ENCODE measurements around the gene KLK12. TPM values are rescaled to one million over a fixed set of nuclear protein-coding genes. Genes with fewer than 3 reads are reported as not detected.

The KLK12 gene
- total RNA-seq, 2 experiments from 2014 or later, result not detected

DNA sequence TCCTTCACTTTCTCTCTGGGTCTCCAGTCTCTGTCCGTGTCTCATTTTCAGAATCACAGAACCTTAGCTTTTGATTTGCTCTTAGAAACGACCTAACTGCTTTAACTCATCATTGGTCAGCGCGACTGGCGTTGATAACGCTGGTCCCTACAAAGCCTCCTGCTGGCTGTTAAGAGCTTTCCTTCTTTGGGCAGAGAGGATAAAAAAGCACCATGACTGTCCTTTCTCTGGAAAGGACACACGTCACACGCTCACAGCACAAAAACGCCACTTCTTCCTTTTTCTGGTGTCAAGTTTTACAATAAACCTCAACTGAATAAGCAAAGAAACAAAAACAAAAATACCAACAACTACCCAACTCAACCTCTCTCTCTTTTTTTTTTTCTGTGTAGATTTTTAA lies 1.7 kb upstream of the KLK12 start:
- no peaks in the 10 kb centered on the region for H3K36me3 Mint-ChIP-seq (ENCODE audit: low read depth)
- H3K9me3 Mint-ChIP-seq, result no peaks in the 10 kb centered on the region
- H3K27ac Mint-ChIP-seq, result no peak overlapping the region
- CTCF ChIA-PET, result no interaction called here
- intact Hi-C loops (cut with micrococcal nuclease), result no loop called here
- H3K27me3 Mint-ChIP-seq (ENCODE audit: low read depth), result peaks cover 14% of the 10 kb centered on the region
- DNase-seq, result no peak
- no peaks in the 10 kb centered on the region for H3K4me1 Mint-ChIP-seq (ENCODE audit: low read depth)
- no peak overlapping the region for H3K4me3 Mint-ChIP-seq

DNA sequence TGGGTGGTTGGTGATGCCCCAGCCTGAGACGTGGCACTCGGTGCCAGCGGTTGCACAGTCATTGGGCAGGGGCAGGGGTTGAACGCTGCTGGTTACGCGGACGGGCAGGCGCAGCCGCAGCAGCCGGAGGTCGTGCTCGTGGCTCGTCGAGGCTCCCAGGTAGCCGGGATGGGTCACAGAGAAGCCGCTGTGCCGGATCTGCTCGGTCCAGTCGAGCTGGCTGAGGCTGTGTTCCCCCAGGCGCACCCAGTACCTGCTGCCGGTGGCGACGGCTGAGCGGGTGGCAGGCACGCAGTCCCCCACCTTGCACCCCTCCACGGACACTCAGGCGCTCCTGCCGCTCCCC lies 2.9 kb downstream of the KLK12 start:
- Mint-ChIP-seq H3K4me1 (ENCODE audit: low read depth) (no peaks in the 10 kb centered on the region), H3K36me3 (ENCODE audit: low read depth) (no peaks in the 10 kb centered on the region), H3K27me3 (ENCODE audit: low read depth) (peaks cover 23% of the 10 kb centered on the region), H3K9me3 (no peaks in the 10 kb centered on the region), H3K27ac (no peak overlapping the region), H3K4me3 (no peak overlapping the region)
- CTCF ChIA-PET, result no interaction called here
- intact Hi-C loops (cut with micrococcal nuclease), result no loop called here
- DNase-seq, result no peak

DNA sequence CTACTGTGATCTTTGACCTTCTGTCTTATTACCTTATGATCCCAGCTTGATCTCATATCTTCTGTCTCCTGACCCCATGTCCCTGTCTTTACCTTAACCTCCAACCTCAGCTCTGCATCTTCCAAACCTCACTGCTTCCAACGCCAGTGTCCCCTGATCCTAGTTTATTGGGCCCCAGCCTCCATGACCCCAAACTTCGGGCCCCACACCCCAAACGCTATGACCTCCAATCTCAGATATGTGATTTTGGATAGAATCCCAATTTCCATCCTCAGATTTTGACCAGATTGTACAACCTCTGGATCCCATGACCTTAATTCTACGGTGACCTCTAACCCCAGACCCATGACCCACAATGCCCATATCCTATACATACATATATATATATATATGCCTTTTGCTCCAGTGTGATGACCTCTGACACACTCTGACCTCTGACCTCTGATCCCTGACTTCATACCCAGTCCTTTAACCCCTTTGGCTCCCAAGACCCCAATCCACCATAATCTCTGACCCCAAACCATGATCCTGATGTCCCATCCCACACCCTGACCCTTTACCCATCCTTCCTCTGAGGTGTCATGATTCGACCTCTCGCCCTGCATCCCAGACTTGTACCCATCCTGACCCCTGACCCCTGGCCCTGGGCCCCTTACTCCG lies 3.5 kb downstream of the KLK12 start:
- Mint-ChIP-seq H3K27me3 (ENCODE audit: low read depth) (peaks cover 24% of the 10 kb centered on the region), H3K36me3 (ENCODE audit: low read depth) (no peaks in the 10 kb centered on the region), H3K27ac (no peak overlapping the region), H3K4me3 (no peak overlapping the region), H3K4me1 (ENCODE audit: low read depth) (no peaks in the 10 kb centered on the region), H3K9me3 (no peaks in the 10 kb centered on the region)
- intact Hi-C loops (cut with micrococcal nuclease), result no loop called here
- DNase-seq, result no peak
- CTCF ChIA-PET, result no interaction called here

GRCh38 chr19:51030631-51031030 lies 4.2 kb downstream of the KLK12 start:
- H3K4me3 Mint-ChIP-seq, result no peak overlapping the region
- intact Hi-C loops (cut with micrococcal nuclease), result no loop called here
- H3K27me3 Mint-ChIP-seq (ENCODE audit: low read depth), result peaks cover 24% of the 10 kb centered on the region
- DNase-seq, result no peak
- no peaks in the 10 kb centered on the region for H3K36me3 Mint-ChIP-seq (ENCODE audit: low read depth)
- CTCF ChIA-PET, result no interaction called here
- no peaks in the 10 kb centered on the region for H3K9me3 Mint-ChIP-seq
- H3K4me1 Mint-ChIP-seq (ENCODE audit: low read depth), result no peaks in the 10 kb centered on the region
- no peak overlapping the region for H3K27ac Mint-ChIP-seq

- H3K4me1 Mint-ChIP-seq (ENCODE audit: low read depth), result no peaks in the 10 kb centered on the region
- peaks cover 28% of the 10 kb centered on the region for H3K27me3 Mint-ChIP-seq (ENCODE audit: low read depth)
- no peak overlapping the region for H3K4me3 Mint-ChIP-seq
- no peak for DNase-seq
- no peak overlapping the region for H3K27ac Mint-ChIP-seq
- no peaks in the 10 kb centered on the region for H3K9me3 Mint-ChIP-seq
- H3K36me3 Mint-ChIP-seq (ENCODE audit: low read depth), result no peaks in the 10 kb centered on the region
- intact Hi-C loops (cut with micrococcal nuclease), result no loop called here
- CTCF ChIA-PET, result no interaction called here
These were observed 5.1 kb downstream of the KLK12 start for GRCh38 chr19:51029718-51030117.

DNA sequence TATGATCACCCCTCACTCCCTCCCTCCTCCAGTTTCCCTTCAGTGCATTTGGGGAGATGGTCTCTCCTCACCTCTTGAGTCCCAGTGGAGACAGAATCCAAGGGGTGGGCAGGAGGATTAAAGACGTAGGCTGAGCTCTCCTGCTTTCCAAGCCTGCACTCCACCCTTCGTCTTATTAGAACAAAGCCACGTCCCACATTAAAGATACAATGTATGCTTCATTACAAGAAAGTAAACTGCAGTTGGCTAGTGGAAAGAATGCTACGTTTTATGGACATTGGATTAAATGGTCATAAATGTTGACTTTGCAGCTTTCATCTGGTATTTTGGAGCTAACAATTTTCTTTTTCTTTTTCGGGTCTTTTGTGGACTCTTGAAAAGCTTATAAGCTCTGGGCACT lies 6.9 kb downstream of the KLK12 start:
- Mint-ChIP-seq H3K9me3 (no peaks in the 10 kb centered on the region), H3K36me3 (ENCODE audit: low read depth) (no peaks in the 10 kb centered on the region), H3K27me3 (ENCODE audit: low read depth) (peaks cover 34% of the 10 kb centered on the region), H3K4me3 (no peak overlapping the region), H3K27ac (no peak overlapping the region), H3K4me1 (ENCODE audit: low read depth) (no peaks in the 10 kb centered on the region)
- DNase-seq, result no peak
- intact Hi-C loops (cut with micrococcal nuclease), result no loop called here
- CTCF ChIA-PET, result interaction anchor here (1.9 kb wide), 1 partner anchor 11 kb away, joined by 5 read pairs; no protein-coding TSS in a partner anchor

- no peak for DNase-seq
- Mint-ChIP-seq H3K27ac (no peak overlapping the region), H3K27me3 (ENCODE audit: low read depth) (peaks cover 38% of the 10 kb centered on the region), H3K4me3 (no peak overlapping the region), H3K9me3 (no peaks in the 10 kb centered on the region), H3K36me3 (ENCODE audit: low read depth) (no peaks in the 10 kb centered on the region), H3K4me1 (ENCODE audit: low read depth) (no peaks in the 10 kb centered on the region)
- CTCF ChIA-PET, result interaction anchor here (1.9 kb wide), 1 partner anchor 11 kb away, joined by 5 read pairs; no protein-coding TSS in a partner anchor
- intact Hi-C loops (cut with micrococcal nuclease), result no loop called here
These were observed 7.5 kb downstream of the KLK12 start for GRCh38 chr19:51027126-51027806.

DNA sequence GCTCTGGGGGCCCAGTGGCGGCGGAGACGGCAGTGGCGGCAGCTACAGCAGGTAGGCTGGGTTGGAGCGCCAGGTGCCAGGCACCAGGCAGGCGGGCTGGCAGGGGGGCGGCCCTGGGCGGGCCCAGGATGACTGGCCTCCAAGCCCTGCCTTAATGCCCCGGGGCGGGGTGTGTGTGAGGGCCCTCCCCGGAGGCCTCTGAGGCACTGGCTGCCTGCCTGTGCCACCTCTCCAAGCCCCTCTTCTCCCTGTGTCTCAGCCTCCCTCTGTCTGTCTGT lies 8.3 kb downstream of the KLK12 start, which contains the start of gene KLK11:
Gene KLK11 (minus strand): TSS at position 63 of the 278 bp plus-strand sequence. CDS start 985 bp downstream, outside the sequence.
- CTCF ChIA-PET, result no interaction called here
- no peak within 1 kb of the TSS for H3K4me3 Mint-ChIP-seq
- no peaks in the 10 kb centered on the region for H3K36me3 Mint-ChIP-seq (ENCODE audit: low read depth)
- H3K27me3 Mint-ChIP-seq (ENCODE audit: low read depth), result peaks cover 36% of the 10 kb centered on the region
- DNase-seq, result no peak
- H3K27ac Mint-ChIP-seq, result no peak within 1 kb of the TSS
- H3K9me3 Mint-ChIP-seq, result no peaks in the 10 kb centered on the region
- H3K4me1 Mint-ChIP-seq (ENCODE audit: low read depth), result no peaks in the 10 kb centered on the region
- intact Hi-C loops (cut with micrococcal nuclease), result no loop called here

DNA sequence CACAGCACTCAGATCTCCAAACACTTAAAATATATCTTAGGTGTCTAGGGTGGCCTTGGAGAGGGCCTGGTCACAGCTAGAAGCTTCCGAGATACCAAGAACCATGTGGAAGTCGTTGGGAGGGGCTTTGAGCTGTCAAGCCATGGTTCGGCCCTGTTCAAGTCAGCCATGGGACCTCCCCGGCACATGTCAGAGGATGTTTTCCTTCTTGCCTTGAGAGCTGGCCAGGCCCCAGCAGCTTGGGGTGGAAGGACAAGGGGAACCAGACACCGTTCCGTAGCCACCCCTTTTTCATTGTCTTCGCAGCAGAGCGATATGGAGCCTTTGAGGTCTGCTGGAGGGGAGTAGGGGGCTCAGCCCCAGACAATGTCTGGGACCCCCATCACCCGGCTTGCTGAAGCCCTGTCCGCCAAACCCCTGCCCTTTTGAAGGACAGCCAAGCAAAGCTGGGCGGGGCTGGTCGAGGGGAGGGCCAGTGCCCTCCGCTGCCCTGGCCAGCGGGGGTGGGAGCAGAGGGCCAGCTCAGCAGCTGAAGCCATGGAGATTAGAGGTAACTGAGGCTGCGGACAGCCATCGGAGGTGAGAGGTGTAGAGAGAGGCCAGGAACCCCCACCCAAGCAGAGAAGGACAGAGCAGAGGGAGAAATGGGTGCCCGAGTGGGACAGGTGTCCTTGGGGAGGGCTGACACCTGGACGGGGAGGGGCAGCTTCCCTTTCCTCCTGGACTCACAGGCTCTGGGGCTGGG lies 8.8 kb downstream of the KLK12 start:
- no peak overlapping the region for H3K27ac Mint-ChIP-seq
- H3K27me3 Mint-ChIP-seq (ENCODE audit: low read depth), result peaks cover 36% of the 10 kb centered on the region
- H3K4me3 Mint-ChIP-seq, result no peak overlapping the region
- H3K9me3 Mint-ChIP-seq, result no peaks in the 10 kb centered on the region
- CTCF ChIA-PET, result no interaction called here
- DNase-seq, result no peak
- H3K4me1 Mint-ChIP-seq (ENCODE audit: low read depth), result no peaks in the 10 kb centered on the region
- no peaks in the 10 kb centered on the region for H3K36me3 Mint-ChIP-seq (ENCODE audit: low read depth)
- intact Hi-C loops (cut with micrococcal nuclease), result no loop called here

DNA sequence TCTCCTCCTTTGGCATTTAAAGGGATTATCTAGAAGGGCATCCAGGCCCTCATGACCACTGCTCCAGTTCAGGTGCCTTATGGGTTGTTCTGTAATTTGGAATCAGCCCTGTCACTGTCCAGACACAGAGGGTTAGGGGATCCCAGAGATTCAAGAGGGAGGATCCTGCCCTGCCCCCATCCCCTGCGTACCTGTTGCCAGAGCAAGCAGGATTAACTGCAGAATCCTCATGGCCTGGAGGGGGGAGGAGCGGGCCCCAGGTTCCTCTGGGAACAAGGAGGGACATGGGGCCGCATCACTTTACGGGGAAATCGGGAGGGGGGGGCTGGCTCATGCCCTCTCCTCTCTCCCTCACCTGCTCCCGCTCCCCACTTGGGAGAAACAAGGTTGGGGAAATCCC lies 9.4 kb downstream of the KLK12 start:
- CTCF ChIA-PET, result no interaction called here
- H3K27me3 Mint-ChIP-seq (ENCODE audit: low read depth), result peaks cover 38% of the 10 kb centered on the region
- H3K9me3 Mint-ChIP-seq, result no peaks in the 10 kb centered on the region
- DNase-seq, result no peak
- no peaks in the 10 kb centered on the region for H3K36me3 Mint-ChIP-seq (ENCODE audit: low read depth)
- no peaks in the 10 kb centered on the region for H3K4me1 Mint-ChIP-seq (ENCODE audit: low read depth)
- H3K27ac Mint-ChIP-seq, result no peak overlapping the region
- H3K4me3 Mint-ChIP-seq, result no peak overlapping the region
- intact Hi-C loops (cut with micrococcal nuclease), result no loop called here

DNA sequence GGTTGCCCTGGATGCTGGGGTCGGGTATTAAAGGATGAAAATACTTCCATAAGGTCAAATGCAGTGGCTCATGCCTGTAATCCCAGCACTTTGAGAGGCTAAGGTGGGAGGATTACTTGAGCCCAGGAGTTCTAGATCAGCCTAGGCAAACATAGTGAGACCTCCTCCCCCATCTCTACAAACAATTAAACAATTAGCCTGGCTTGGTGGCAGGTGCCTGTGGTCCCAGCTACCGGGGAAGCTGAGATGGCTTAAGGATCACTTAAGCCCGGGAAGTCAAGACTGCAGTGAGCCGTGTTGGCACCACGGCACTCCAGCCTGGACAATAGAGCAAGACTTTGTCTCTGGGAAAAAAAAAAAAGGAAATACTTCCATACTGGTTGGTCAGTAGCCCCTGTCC lies 9.9 kb downstream of the KLK12 start:
- Mint-ChIP-seq H3K27me3 (ENCODE audit: low read depth) (peaks cover 41% of the 10 kb centered on the region), H3K36me3 (ENCODE audit: low read depth) (no peaks in the 10 kb centered on the region), H3K4me1 (ENCODE audit: low read depth) (no peaks in the 10 kb centered on the region), H3K4me3 (no peak overlapping the region), H3K27ac (no peak overlapping the region), H3K9me3 (no peaks in the 10 kb centered on the region)
- CTCF ChIA-PET, result no interaction called here
- no peak for DNase-seq
- intact Hi-C loops (cut with micrococcal nuclease), result no loop called here

DNA sequence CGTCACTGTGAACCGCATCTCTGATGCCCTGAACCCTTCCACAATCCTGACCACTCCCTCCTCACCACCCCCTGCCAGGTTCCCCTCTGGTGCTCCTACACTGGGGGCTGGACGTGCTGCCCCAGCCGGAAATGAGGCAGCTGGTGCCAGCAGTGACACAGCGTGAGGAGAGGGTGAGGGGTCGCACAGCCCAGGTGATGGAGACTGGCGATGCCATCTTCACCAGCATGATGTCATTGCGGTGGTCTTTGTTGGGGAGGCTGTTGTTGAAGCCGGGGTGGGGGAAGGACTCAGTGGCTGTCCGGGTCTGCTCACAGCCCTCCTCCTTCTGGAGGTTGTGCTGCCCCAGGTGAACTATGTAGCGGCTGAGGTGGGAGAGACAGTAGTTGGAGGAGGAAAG lies 10.9 kb downstream of the KLK12 start:
- Mint-ChIP-seq H3K4me3 (no peak overlapping the region), H3K36me3 (ENCODE audit: low read depth) (no peaks in the 10 kb centered on the region), H3K9me3 (no peaks in the 10 kb centered on the region), H3K4me1 (ENCODE audit: low read depth) (no peaks in the 10 kb centered on the region), H3K27ac (no peak overlapping the region), H3K27me3 (ENCODE audit: low read depth) (peaks cover 41% of the 10 kb centered on the region)
- intact Hi-C loops (cut with micrococcal nuclease), result no loop called here
- CTCF ChIA-PET, result no interaction called here
- no peak for DNase-seq

- no peak overlapping the region for H3K27ac Mint-ChIP-seq
- no peaks in the 10 kb centered on the region for H3K9me3 Mint-ChIP-seq
- CTCF ChIA-PET, result no interaction called here
- no peak overlapping the region for H3K4me3 Mint-ChIP-seq
- H3K4me1 Mint-ChIP-seq (ENCODE audit: low read depth), result peaks cover 8% of the 10 kb centered on the region
- H3K27me3 Mint-ChIP-seq (ENCODE audit: low read depth), result peaks cover 50% of the 10 kb centered on the region
- DNase-seq, result no peak
- H3K36me3 Mint-ChIP-seq (ENCODE audit: low read depth), result no peaks in the 10 kb centered on the region
- intact Hi-C loops (cut with micrococcal nuclease), result no loop called here
These were observed 12.3 kb downstream of the KLK12 start for GRCh38 chr19:51022526-51022925.

Data from activated naive CD4-positive, alpha-beta T cell treated with anti-CD3 and anti-CD28 coated beads for 36 hours (primary cell).